Lower lobe of right lung (tissue), 2 donors: ENCODE data around the gene RHBDF1. TPM values are rescaled to one million over a fixed set of nuclear protein-coding genes. Genes with fewer than 3 reads are reported as not detected.
A peak's percentile ranks its signal among the peaks of the same experiment; 100 is the strongest.

Experiments used
- ATAC-seq, 2 donors: fragments of 200-7000 bp; cut with Tn5 transposase; one replicate each; pipeline ENCODE4 v1.9.1; 2020 to 2022; ENCODE audit warnings: mild to moderate bottlenecking in 2 of 2, moderate library complexity in 2 of 2
- DNase-seq: peaks from one replicate; pipeline ENCODE4 v3.0.0-alpha.2; 2020
- H3K27ac ChIP-seq: fragments of 200-600 bp; one replicate; pipeline ENCODE4 v1.8.0; 2022
- H3K27me3 ChIP-seq: fragments of 200-600 bp; one replicate; pipeline ENCODE4 v1.8.0; 2022; ENCODE audit warnings: low read depth
- H3K36me3 ChIP-seq: fragments of 200-600 bp; one replicate; pipeline ENCODE4 v1.8.0; 2022; ENCODE audit warnings: mild to moderate bottlenecking
- H3K4me1 ChIP-seq: fragments of 200-600 bp; one replicate; pipeline ENCODE4 v1.8.0; 2022
- H3K4me3 ChIP-seq: fragments of 200-600 bp; one replicate; pipeline ENCODE4 v1.8.0; 2022; ENCODE audit warnings: mild to moderate bottlenecking
- H3K9me3 ChIP-seq: fragments of 200-600 bp; one replicate; pipeline ENCODE4 v1.8.0; 2022
- CTCF ChIP-seq: fragments of 200-600 bp; IDR thresholded peaks from one replicate; pipeline ENCODE4 v1.8.0; 2022; ENCODE audit warnings: antibody characterized with exemption, mild to moderate bottlenecking
- intact Hi-C: fragments of 100-400 bp; cut with DNase I; formaldehyde crosslinking; loops from one replicate; pipeline ENCODE4 v1.11.0; 2022
- total RNA-seq: library from RNA; stranded (reverse); fragmentation: NEBNext Ultra II Directional; extraction: Animal tissue kit (Norgen Biotek cat#: 25700); gene quantifications from one replicate; pipeline ENCODE4 v1.2.1, GENCODE V29; 2021
- donor health status: DM: no; HTN: yes; CAD: no; lungs with severe emphysema.

The RHBDF1 gene
- total RNA-seq, 1 donor from 2014 or later, result 35.9 TPM

GRCh38 chr16:118857-119256 is 46.4 kb upstream of the RHBDF1 start:
- intact Hi-C loops, result no loop called here
- no peaks in the 10 kb centered on the region for H3K9me3 ChIP-seq
- TF ChIP-seq CTCF, result no peak
- no peak for ATAC-seq
- DNase-seq, result no peak
- H3K27ac ChIP-seq, result no peak overlapping the region
- no peak overlapping the region for H3K4me3 ChIP-seq
- H3K36me3 ChIP-seq, result peaks cover 38% of the 10 kb centered on the region
- H3K4me1 ChIP-seq, result no peaks in the 10 kb centered on the region
- H3K27me3 ChIP-seq, result no peaks in the 10 kb centered on the region

- intact Hi-C loops, result no loop called here
- Histone ChIP-seq H3K36me3 (peaks cover 34% of the 10 kb centered on the region), H3K4me3 (no peak overlapping the region), H3K4me1 (peaks cover 7% of the 10 kb centered on the region), H3K27me3 (no peaks in the 10 kb centered on the region), H3K27ac (no peak overlapping the region), H3K9me3 (no peaks in the 10 kb centered on the region)
- ATAC-seq, result peak; percentile 89
- DNase-seq, result peak; percentile 81
- peak; percentile 76 for TF ChIP-seq CTCF
Observed at GRCh38 chr16:117379-118365, 45.2 kb upstream of the RHBDF1 start.

- ATAC-seq (no peak), DNase-seq (no peak)
- intact Hi-C loops, result no loop called here
- no peaks in the 10 kb centered on the region for H3K9me3 ChIP-seq
- H3K36me3 ChIP-seq, result peaks cover 46% of the 10 kb centered on the region
- H3K4me1 ChIP-seq, result peaks cover 7% of the 10 kb centered on the region
- H3K27me3 ChIP-seq, result no peaks in the 10 kb centered on the region
- H3K27ac ChIP-seq, result no peak overlapping the region
- no peak overlapping the region for H3K4me3 ChIP-seq
- TF ChIP-seq CTCF, result no peak
Observed at GRCh38 chr16:116015-116414, 43.6 kb upstream of the RHBDF1 start.

GRCh38 chr16:114327-114726 is 41.9 kb upstream of the RHBDF1 start:
- intact Hi-C loops, result no loop called here
- Histone ChIP-seq H3K4me3 (no peak overlapping the region), H3K4me1 (peaks cover 7% of the 10 kb centered on the region), H3K9me3 (no peaks in the 10 kb centered on the region), H3K27ac (no peak overlapping the region), H3K27me3 (no peaks in the 10 kb centered on the region), H3K36me3 (peaks cover 57% of the 10 kb centered on the region)
- TF ChIP-seq CTCF, result no peak
- no peak for ATAC-seq
- no peak for DNase-seq

GRCh38 chr16:112153-112840 is 39.9 kb upstream of the RHBDF1 start:
- no peaks in the 10 kb centered on the region for H3K9me3 ChIP-seq
- no peaks in the 10 kb centered on the region for H3K27me3 ChIP-seq
- no peak overlapping the region for H3K27ac ChIP-seq
- DNase-seq (no peak), ATAC-seq (no peak)
- no peak overlapping the region for H3K4me3 ChIP-seq
- intact Hi-C loops, result no loop called here
- TF ChIP-seq CTCF, result no peak
- peaks cover 7% of the 10 kb centered on the region for H3K4me1 ChIP-seq
- peaks cover 72% of the 10 kb centered on the region for H3K36me3 ChIP-seq
